PC-9 (cell line): ENCODE results near the gene HPX.

Experiments used
- CTCF ChIP-seq: fragments of 200-600 bp; sonication (generic); conservative IDR thresholded peaks from 2 replicates; pipeline ENCODE4 v1.6.1; 2017; ENCODE audit warnings: mixed run types, antibody characterized with exemption, mild to moderate bottlenecking, moderate library complexity
- EZH2 ChIP-seq: fragments of 200-600 bp; sonication (generic); IDR thresholded peaks from 2 replicates; pipeline ENCODE4 v1.8.0; 2017; ENCODE audit warnings: antibody characterized with exemption, low read depth

GRCh38 chr11:6413791-6414201 lies 27.0 kb downstream of the HPX start:
- no peak for TF ChIP-seq CTCF
- no peak for TF ChIP-seq EZH2
